GM12878 (cell line): ENCODE results near the gene NOC4L. TPM values are rescaled to one million over a fixed set of nuclear protein-coding genes. Genes with fewer than 3 reads are reported as not detected.

Experiments
- BMI1 ChIP-seq: fragments of 450-650 bp; IDR thresholded peaks from 2 replicates; pipeline ENCODE4 v1.6.1; 2016; ENCODE audit warnings: mild to moderate bottlenecking, moderate library complexity, borderline replicate concordance
- ESRRA ChIP-seq: IDR thresholded peaks from 2 replicates; pipeline ENCODE4 v1.6.1; 2012; ENCODE audit warnings: mild to moderate bottlenecking, low read length, improper control_type of control experiment
- IRF3 ChIP-seq: fragments of 450-650 bp; IDR thresholded peaks from 2 replicates; pipeline ENCODE4 v1.6.1; 2014; ENCODE audit warnings: mild to moderate bottlenecking
- JUNB ChIP-seq: IDR thresholded peaks from 2 replicates; pipeline ENCODE4 v1.6.1; 2016; ENCODE audit warnings: antibody characterized with exemption, mild to moderate bottlenecking
- LARP7 ChIP-seq: fragments of 450-650 bp; IDR thresholded peaks from 2 replicates; pipeline ENCODE4 v1.6.1; 2017; ENCODE audit warnings: mild to moderate bottlenecking
- MEF2B ChIP-seq: fragments of 450-650 bp; IDR thresholded peaks from 2 replicates; pipeline ENCODE4 v1.6.1; 2018; ENCODE audit warnings: mild to moderate bottlenecking, moderate library complexity; ENCODE audit not compliant: partially characterized antibody, poor library complexity, severe bottlenecking
- MXI1 ChIP-seq: fragments of 150-350 bp; IDR thresholded peaks from 2 replicates; pipeline ENCODE4 v1.6.1; 2011; ENCODE audit warnings: low read depth, mild to moderate bottlenecking, inconsistent platforms, low read length, improper control_type of control experiment
- POLR2AphosphoS2 ChIP-seq: IDR thresholded peaks from 2 replicates; pipeline ENCODE4 v1.6.1; 2011; ENCODE audit warnings: low read depth, mild to moderate bottlenecking, low read length, improper control_type of control experiment, moderate library complexity
- SP1 ChIP-seq: IDR thresholded peaks from one replicate; pipeline ENCODE4 v1.6.1; 2011; ENCODE audit warnings: low read depth, low read length
- SUPT20H ChIP-seq: IDR thresholded peaks from 2 replicates; pipeline ENCODE4 v1.6.1; 2011; ENCODE audit warnings: low read depth, mild to moderate bottlenecking, low read length, moderate library complexity, borderline replicate concordance; ENCODE audit not compliant: control insufficient read depth
- WRNIP1 ChIP-seq: IDR thresholded peaks from 2 replicates; pipeline ENCODE4 v1.6.1; 2011; ENCODE audit warnings: low read depth, low read length, improper control_type of control experiment, borderline replicate concordance
- ZNF592 ChIP-seq: fragments of 450-650 bp; IDR thresholded peaks from 2 replicates; pipeline ENCODE4 v1.6.1; 2017; ENCODE audit warnings: mild to moderate bottlenecking, moderate library complexity
- ZNF622 ChIP-seq: fragments of 450-650 bp; IDR thresholded peaks from 2 replicates; pipeline ENCODE4 v1.6.1; 2017; ENCODE audit warnings: mild to moderate bottlenecking, inconsistent platforms
- polyA plus RNA-seq, 11 experiments: library from polyadenylated mRNA; depleted of rRNA in 4 of 11; unstranded in 6 of 11; stranded (reverse) in 5 of 11; fragments of >200 nt; fragmentation: Nextera tagmentation in 4 of 11; fragmentation: Illumina TruSeq in 1 of 11; extraction: Ambion mirVana in 4 of 11; extraction: Trizol in 1 of 11; gene quantifications; 1 replicate in 1 of 11; 2 replicates in 10 of 11; pipeline versions ENCODE4 v1.2.1 to v1.2.3, GENCODE V29; 2011 to 2016; ENCODE audit warnings: inconsistent platforms in 2 of 11, missing spikeins in 2 of 11, low read depth in 1 of 11
- total RNA-seq, 4 experiments: library from RNA; depleted of rRNA in 3 of 4; stranded (reverse); fragments of >200 nt in 3 of 4; fragmentation: Illumina TruSeq in 1 of 4; extraction: Trizol in 1 of 4; gene quantifications; 2 replicates each; pipeline versions ENCODE4 v1.2.1 to v1.2.3, GENCODE V29; 2013 to 2021

NOC4L gene
- total and polyA plus RNA-seq, 10 of the 15 experiments (the other 5 are each of a cell fraction or from before 2014, with no cell fraction given), result 0.72 to 68.2 (median 15.2) TPM

- no peak for TF ChIP-seq ZNF592
- no peak for TF ChIP-seq SP1
- TF ChIP-seq IRF3, result no peak
- no peak for TF ChIP-seq MXI1
- TF ChIP-seq BMI1, result no peak
- TF ChIP-seq SUPT20H, result no peak
- no peak for TF ChIP-seq LARP7
- no peak for TF ChIP-seq ZNF622
- no peak for TF ChIP-seq MEF2B
- no peak for TF ChIP-seq JUNB
- TF ChIP-seq ESRRA, result no peak
- TF ChIP-seq POLR2AphosphoS2, result no peak
- no peak for TF ChIP-seq WRNIP1
- TF ChIP-seq, all 136 proteins: peak for 0
Observed at GRCh38 chr12:132142679-132143335, 1.4 kb upstream of the NOC4L start (continued).
